Naive B cell (primary cell): ENCODE data around the gene TMEM198. TPM values are rescaled to one million over a fixed set of nuclear protein-coding genes. Genes with fewer than 3 reads are reported as not detected.

Source experiments
- ATAC-seq, 2 donors: fragments of 150-1000 bp; cut with Tn5 transposase; 2 replicates each; pipeline ENCODE4 v1.10.0; 2021; ENCODE audit warnings: low read depth in 2 of 2, mild to moderate bottlenecking in 2 of 2, moderate library complexity in 2 of 2
- DNase-seq: peaks from one replicate; pipeline ENCODE4 v3.0.0; 2022
- H3K27ac Mint-ChIP-seq, 6 donors: one replicate each; pipeline ENCODE4 v1.8.0; 2020 to 2022; ENCODE audit warnings: mild to moderate bottlenecking in 6 of 6, mixed read lengths in 6 of 6, moderate library complexity in 5 of 6, inconsistent platforms in 2 of 6
- H3K27me3 Mint-ChIP-seq, 3 donors: one replicate each; pipeline ENCODE4 v1.8.0; 2021 to 2022; ENCODE audit warnings: mixed read lengths in 3 of 3, mild to moderate bottlenecking in 1 of 3
- H3K36me3 Mint-ChIP-seq, 2 donors: one replicate each; pipeline ENCODE4 v1.8.0; 2020 to 2022; ENCODE audit warnings: mixed read lengths in 2 of 2, inconsistent platforms in 1 of 2, mild to moderate bottlenecking in 1 of 2
- H3K4me1 Mint-ChIP-seq, 3 donors: one replicate each; pipeline ENCODE4 v1.8.0; 2020 to 2022; ENCODE audit warnings: mixed read lengths in 3 of 3, inconsistent platforms in 1 of 3, mild to moderate bottlenecking in 1 of 3, moderate library complexity in 1 of 3
- H3K4me3 Mint-ChIP-seq, 8 donors: one replicate each; pipeline ENCODE4 v1.8.0; 2020 to 2022; ENCODE audit warnings: mild to moderate bottlenecking in 8 of 8, mixed read lengths in 8 of 8, moderate library complexity in 8 of 8, inconsistent platforms in 2 of 8
- H3K9me3 Mint-ChIP-seq, 7 donors: one replicate each; pipeline ENCODE4 v1.8.0; 2020 to 2022; ENCODE audit warnings: mixed read lengths in 7 of 7, mild to moderate bottlenecking in 5 of 7, inconsistent platforms in 2 of 7, moderate library complexity in 1 of 7
- polyA plus RNA-seq, 6 donors: library from polyadenylated mRNA; unstranded; fragments of 300-500 nt; fragmentation: Illumina TruSeq; gene quantifications; one replicate each; pipeline ENCODE4 v1.2.3, GENCODE V29; 2021; ENCODE audit warnings: low read depth in 6 of 6

Gene TMEM198
- polyA plus RNA-seq, 6 donors from 2014 or later = 1.2 TPM; not detected in 5

GRCh38 chr2:219512524-219513216, 31.2 kb upstream of the TMEM198 start:
- H3K4me3 Mint-ChIP-seq = peak overlapping the region in 1 of 8 donors; percentile 21
- H3K27me3 Mint-ChIP-seq = peaks cover 51 to 93% (median 92%) of the 10 kb centered on the region in 3 donors
- ATAC-seq (no peak), DNase-seq (no peak)
- H3K9me3 Mint-ChIP-seq = peaks cover 0 to 5% (median 0%) of the 10 kb centered on the region in 7 donors
- H3K36me3 Mint-ChIP-seq = peaks cover 0 to 15% of the 10 kb centered on the region in 2 donors
- H3K4me1 Mint-ChIP-seq = peaks cover 40 to 47% (median 45%) of the 10 kb centered on the region in 3 donors
- no peak overlapping the region for H3K27ac Mint-ChIP-seq

- peak overlapping the region in 3 of 8 donors; percentile 3 to 25 (median 22) for H3K4me3 Mint-ChIP-seq
- peaks cover 0 to 15% of the 10 kb centered on the region in 2 donors for H3K36me3 Mint-ChIP-seq
- H3K9me3 Mint-ChIP-seq = peaks cover 0 to 5% (median 0%) of the 10 kb centered on the region in 7 donors
- peaks cover 38 to 47% (median 45%) of the 10 kb centered on the region in 3 donors for H3K4me1 Mint-ChIP-seq
- DNase-seq = no peak
- ATAC-seq = no peak
- peaks cover 61 to 98% (median 94%) of the 10 kb centered on the region in 3 donors for H3K27me3 Mint-ChIP-seq
- no peak overlapping the region for H3K27ac Mint-ChIP-seq
Measured at GRCh38 chr2:219513787-219514186, 30.0 kb upstream of the TMEM198 start.

- Mint-ChIP-seq H3K27me3 (peaks cover 65 to 100% (median 97%) of the 10 kb centered on the region in 3 donors), H3K4me1 (peaks cover 38 to 47% (median 43%) of the 10 kb centered on the region in 3 donors), H3K27ac (no peak within 1 kb of the TSS), H3K9me3 (peaks cover 0 to 5% (median 0%) of the 10 kb centered on the region in 7 donors), H3K36me3 (peaks cover 0 to 15% of the 10 kb centered on the region in 2 donors), H3K4me3 (peak within 1 kb of the TSS in 3 of 8 donors; percentile 22 to 77 (median 25))
- DNase-seq (no peak), ATAC-seq (no peak)
Measured at GRCh38 chr2:219514196-219514761, 29.5 kb upstream of the TMEM198 start, which contains the start of gene ASIC4. Gene ASIC4, plus strand, starts transcription at chr2:219514482. Its CDS starts 243 bp downstream, at chr2:219514725.

- ATAC-seq (no peak), DNase-seq (no peak)
- peaks cover 33 to 41% (median 38%) of the 10 kb centered on the region in 3 donors for H3K4me1 Mint-ChIP-seq
- H3K4me3 Mint-ChIP-seq = no peak overlapping the region
- peaks cover 0 to 5% (median 0%) of the 10 kb centered on the region in 7 donors for H3K9me3 Mint-ChIP-seq
- peaks cover 0 to 15% of the 10 kb centered on the region in 2 donors for H3K36me3 Mint-ChIP-seq
- H3K27ac Mint-ChIP-seq = no peak overlapping the region
- H3K27me3 Mint-ChIP-seq = peaks cover 64 to 100% (median 97%) of the 10 kb centered on the region in 3 donors
Measured at GRCh38 chr2:219514836-219515235, 29.0 kb upstream of the TMEM198 start.

GRCh38 chr2:219515874-219516629, 27.8 kb upstream of the TMEM198 start:
- Mint-ChIP-seq H3K4me1 (peaks cover 24 to 30% (median 26%) of the 10 kb centered on the region in 3 donors), H3K27me3 (peaks cover 66 to 100% (median 97%) of the 10 kb centered on the region in 3 donors), H3K4me3 (no peak overlapping the region), H3K27ac (peak overlapping the region in 2 of 6 donors; percentile 2 to 63), H3K9me3 (peaks cover 0 to 5% (median 0%) of the 10 kb centered on the region in 7 donors), H3K36me3 (peaks cover 0 to 12% of the 10 kb centered on the region in 2 donors)
- DNase-seq = no peak
- ATAC-seq = no peak

- Mint-ChIP-seq H3K9me3 (peaks cover 0 to 4% (median 0%) of the 10 kb centered on the region in 7 donors), H3K27me3 (peaks cover 70 to 100% (median 97%) of the 10 kb centered on the region in 3 donors)
Measured at GRCh38 chr2:219516888-219517287, 26.9 kb upstream of the TMEM198 start.

GRCh38 chr2:219517954-219518778, 25.7 kb upstream of the TMEM198 start:
- peaks cover 22 to 27% (median 23%) of the 10 kb centered on the region in 3 donors for H3K4me1 Mint-ChIP-seq
- ATAC-seq (no peak), DNase-seq (no peak)
- H3K36me3 Mint-ChIP-seq = peaks cover 0 to 16% of the 10 kb centered on the region in 2 donors
- no peak overlapping the region for H3K27ac Mint-ChIP-seq
- no peak overlapping the region for H3K4me3 Mint-ChIP-seq
- peaks cover 0 to 2% (median 0%) of the 10 kb centered on the region in 7 donors for H3K9me3 Mint-ChIP-seq
- H3K27me3 Mint-ChIP-seq = peaks cover 69 to 96% (median 90%) of the 10 kb centered on the region in 3 donors

More at GRCh38 chr2:219516888-219517287, 26.9 kb upstream of the TMEM198 start:
- Mint-ChIP-seq H3K36me3 (peaks cover 0 to 12% of the 10 kb centered on the region in 2 donors), H3K4me1 (peaks cover 26 to 30% (median 26%) of the 10 kb centered on the region in 3 donors), H3K27ac (peak overlapping the region in 1 of 6 donors; percentile 49), H3K4me3 (no peak overlapping the region)
- ATAC-seq (no peak), DNase-seq (no peak)

- Mint-ChIP-seq H3K27me3 (peaks cover 69 to 91% (median 89%) of the 10 kb centered on the region in 3 donors), H3K9me3 (peaks cover 0 to 2% (median 0%) of the 10 kb centered on the region in 7 donors), H3K27ac (no peak overlapping the region), H3K4me1 (peaks cover 14 to 18% (median 18%) of the 10 kb centered on the region in 3 donors), H3K36me3 (peaks cover 0 to 11% of the 10 kb centered on the region in 2 donors), H3K4me3 (no peak overlapping the region)
- ATAC-seq = no peak
- DNase-seq = no peak
Measured at GRCh38 chr2:219519526-219519916, 24.3 kb upstream of the TMEM198 start.

- Mint-ChIP-seq H3K36me3 (peaks cover 0 to 11% of the 10 kb centered on the region in 2 donors), H3K4me3 (no peak overlapping the region), H3K4me1 (peaks cover 14 to 18% (median 18%) of the 10 kb centered on the region in 3 donors), H3K9me3 (peaks cover 0 to 2% (median 0%) of the 10 kb centered on the region in 7 donors), H3K27ac (no peak overlapping the region), H3K27me3 (peaks cover 73 to 91% (median 91%) of the 10 kb centered on the region in 3 donors)
- DNase-seq (no peak), ATAC-seq (no peak)
Measured at GRCh38 chr2:219520079-219520478, 23.7 kb upstream of the TMEM198 start.

- Mint-ChIP-seq H3K27me3 (peaks cover 69 to 91% (median 91%) of the 10 kb centered on the region in 3 donors), H3K27ac (peak overlapping the region in 1 of 6 donors; percentile 6), H3K4me3 (peak overlapping the region in 2 of 8 donors; percentile 2 to 41), H3K4me1 (peaks cover 14 to 18% (median 15%) of the 10 kb centered on the region in 3 donors), H3K9me3 (no peaks in the 10 kb centered on the region), H3K36me3 (peaks cover 0 to 11% of the 10 kb centered on the region in 2 donors)
- DNase-seq = no peak
- ATAC-seq = peak in 1 of 2 donors; percentile 32
Measured at GRCh38 chr2:219521066-219521880, 22.6 kb upstream of the TMEM198 start.

- peaks cover 14 to 18% (median 15%) of the 10 kb centered on the region in 3 donors for H3K4me1 Mint-ChIP-seq
- no peak for ATAC-seq
- peaks cover 0 to 11% of the 10 kb centered on the region in 2 donors for H3K36me3 Mint-ChIP-seq
- H3K4me3 Mint-ChIP-seq = peak overlapping the region in 5 of 8 donors; percentile 41 to 84 (median 64)
- H3K9me3 Mint-ChIP-seq = no peaks in the 10 kb centered on the region
- no peak for DNase-seq
- H3K27me3 Mint-ChIP-seq = peaks cover 72 to 91% (median 91%) of the 10 kb centered on the region in 3 donors
- no peak overlapping the region for H3K27ac Mint-ChIP-seq
Measured at GRCh38 chr2:219522111-219523030, 21.5 kb upstream of the TMEM198 start.
